SK-N-DZ (cell line): ENCODE data around the gene RARB.

Experiments used
- DNase-seq: peaks from one replicate; pipeline ENCODE4 v3.0.0-alpha.2; 2015; ENCODE audit warnings: low spot score

RARB gene

GRCh38 chr3:25421747-25422146 lies 6.3 kb upstream of the RARB start:
- DNase-seq, result no peak

- DNase-seq, result no peak
Measured at GRCh38 chr3:25423780-25424588, 4.1 kb upstream of the RARB start.

GRCh38 chr3:25424614-25425013 lies 3.4 kb upstream of the RARB start:
- peak; percentile 47 for DNase-seq

- DNase-seq, result no peak
Measured at GRCh38 chr3:25426408-25426807, 1.7 kb upstream of the RARB start.

GRCh38 chr3:25427155-25427554 lies 908 bp upstream of the RARB start:
- no peak for DNase-seq

- DNase-seq, result no peak
Measured at GRCh38 chr3:25427563-25427941, 511 bp upstream of the RARB start.

GRCh38 chr3:25428789-25429335 lies 799 bp downstream of the RARB start:
- DNase-seq, result no peak

GRCh38 chr3:25429361-25430286 lies 1.6 kb downstream of the RARB start:
- DNase-seq, result no peak

- no peak for DNase-seq
Measured at GRCh38 chr3:25430287-25430934, 2.3 kb downstream of the RARB start.

- no peak for DNase-seq
Measured at GRCh38 chr3:25430935-25431770, 3.1 kb downstream of the RARB start.

- no peak for DNase-seq
Measured at GRCh38 chr3:25432176-25432720, 4.2 kb downstream of the RARB start.

GRCh38 chr3:25433106-25433505 lies 5.0 kb downstream of the RARB start:
- DNase-seq, result no peak

GRCh38 chr3:25433868-25434267 lies 5.8 kb downstream of the RARB start:
- no peak for DNase-seq

- no peak for DNase-seq
Measured at GRCh38 chr3:25437953-25438352, 9.9 kb downstream of the RARB start.

GRCh38 chr3:25438791-25439555 lies 10.9 kb downstream of the RARB start:
- DNase-seq, result no peak

GRCh38 chr3:25441234-25441856 lies 13.3 kb downstream of the RARB start:
- DNase-seq, result no peak

GRCh38 chr3:25442486-25442885 lies 14.4 kb downstream of the RARB start:
- DNase-seq, result no peak

- no peak for DNase-seq
Measured at GRCh38 chr3:25444273-25444672, 16.2 kb downstream of the RARB start.

- DNase-seq, result no peak
Measured at GRCh38 chr3:25445731-25446130, 17.7 kb downstream of the RARB start.
